Hematopoietic multipotent progenitor cell treated with erythropoietin and hydrocortisone succinate and interleukin-3 and kit ligand, for 8 days (in vitro differentiated cells): ENCODE results near the gene MARK2.

Source experiments
- DNase-seq: peaks from one replicate; pipeline ENCODE4 v3.0.0-alpha.2; 2015

The MARK2 gene

GRCh38 chr11:63884196-63884932 lies 45.5 kb downstream of the MARK2 start:
- no peak for DNase-seq

GRCh38 chr11:63887386-63887999 lies 48.6 kb downstream of the MARK2 start:
- no peak for DNase-seq

GRCh38 chr11:63888170-63889086 lies 49.5 kb downstream of the MARK2 start:
- DNase-seq, result peak; percentile 68

- no peak for DNase-seq
Measured at GRCh38 chr11:63889344-63889743, 50.4 kb downstream of the MARK2 start.

- no peak for DNase-seq
Measured at GRCh38 chr11:63890368-63890767, 51.5 kb downstream of the MARK2 start.

GRCh38 chr11:63892228-63892627 lies 53.3 kb downstream of the MARK2 start:
- no peak for DNase-seq

GRCh38 chr11:63893355-63893754 lies 54.4 kb downstream of the MARK2 start:
- no peak for DNase-seq

- peak; percentile 42 for DNase-seq
Measured at GRCh38 chr11:63896071-63896470, 57.2 kb downstream of the MARK2 start.

- no peak for DNase-seq
Measured at GRCh38 chr11:63897459-63898146, 58.7 kb downstream of the MARK2 start.

- peak; percentile 32 for DNase-seq
Measured at GRCh38 chr11:63901660-63902059, 62.8 kb downstream of the MARK2 start.

- DNase-seq, result no peak
Measured at GRCh38 chr11:63903884-63904283, 65.0 kb downstream of the MARK2 start.

GRCh38 chr11:63904743-63905142 lies 65.8 kb downstream of the MARK2 start:
- no peak for DNase-seq

- no peak for DNase-seq
Measured at GRCh38 chr11:63905179-63905578, 66.3 kb downstream of the MARK2 start.

- DNase-seq, result no peak
Measured at GRCh38 chr11:63906087-63906486, 67.2 kb downstream of the MARK2 start.

GRCh38 chr11:63906585-63906984 lies 67.7 kb downstream of the MARK2 start:
- DNase-seq, result peak; percentile 24

- DNase-seq, result no peak
Measured at GRCh38 chr11:63907063-63907462, 68.2 kb downstream of the MARK2 start.

- no peak for DNase-seq
Measured at GRCh38 chr11:63907808-63908530, 69.1 kb downstream of the MARK2 start.

- peak; percentile 16 for DNase-seq
Measured at GRCh38 chr11:63908631-63909401, 69.9 kb downstream of the MARK2 start.

GRCh38 chr11:63909591-63910506 lies 70.9 kb downstream of the MARK2 start:
- no peak for DNase-seq

- DNase-seq, result no peak
Measured at GRCh38 chr11:63910675-63911074, 71.8 kb downstream of the MARK2 start.
